Endothelial cell of umbilical vein (primary cell): Measurements from ENCODE around the gene ICAM5. TPM values are rescaled to one million over a fixed set of nuclear protein-coding genes. Genes with fewer than 3 reads are reported as not detected.

Source experiments
- BruUV-seq: library from RNA; stranded (reverse); fragments of 400-500 nt; replicated peaks from 2 replicates; lab custom pipeline; 2021; lab: Mats Ljungman, UMichigan
- CTCF ChIA-PET: fragments of 300-600, 350-600 bp; sonication (Branson Sonifier 250); formaldehyde crosslinking; loops from one replicate; lab custom pipeline; 2021; ENCODE audit warnings: antibody characterized with exemption, inconsistent platforms; lab: Charles Lee
- POLR2A ChIA-PET: fragments of 300-600, 350-600 bp; sonication (Branson Sonifier 250); formaldehyde crosslinking; loops from one replicate; lab custom pipeline; 2021; ENCODE audit warnings: antibody characterized with exemption, inconsistent platforms; lab: Charles Lee
- DNase-seq: peaks from one replicate; pipeline ENCODE4 v3.0.0-alpha.2; 2011; ENCODE audit warnings: low read depth, low spot score
- FAIRE-seq: peaks from 2 replicates; lab custom pipeline; 2011; peaks lifted over from hg19 to GRCh38; lab: Jason Lieb, UNC
- H2AFZ ChIP-seq: 2 replicates; pipeline ENCODE4 v1.6.0; 2012; ENCODE audit warnings: low read depth, low read length, control low read depth, inconsistent platforms
- H3K27ac ChIP-seq: 2 replicates; pipeline ENCODE4 v1.5.1; 2011; ENCODE audit warnings: low read depth, mild to moderate bottlenecking, control low read depth, low read length, moderate library complexity; ENCODE audit not compliant: insufficient read depth
- H3K27me3 ChIP-seq, 2 experiments: 2 replicates each; pipeline versions ENCODE4 v1.6.0 to v1.6.1; 2011; ENCODE audit warnings: low read length in 2 of 2, mixed read lengths in 1 of 2; ENCODE audit not compliant: control insufficient read depth in 2 of 2, insufficient read depth in 2 of 2
- H3K36me3 ChIP-seq, 2 experiments: 2 replicates in 1 of 2; 3 replicates in 1 of 2; pipeline ENCODE4 v1.5.1; 2011; ENCODE audit warnings: low read length in 2 of 2, mild to moderate bottlenecking in 1 of 2, moderate library complexity in 1 of 2; ENCODE audit not compliant: control insufficient read depth in 2 of 2, insufficient read depth in 2 of 2; ENCODE audit errors: extremely low read depth in 1 of 2
- H3K4me1 ChIP-seq: 3 replicates; pipeline ENCODE4 v1.5.1; 2011; ENCODE audit warnings: mild to moderate bottlenecking, low read length; ENCODE audit not compliant: control insufficient read depth, insufficient read depth; ENCODE audit errors: extremely low read depth
- H3K4me2 ChIP-seq: 2 replicates; pipeline ENCODE4 v1.6.1; 2011; ENCODE audit warnings: low read length, control low read depth, mixed read lengths; ENCODE audit not compliant: insufficient read depth
- H3K4me3 ChIP-seq, 3 experiments: fragments of 200-600 bp in 1 of 3; sonication (generic), shearing (Covaris generic) in 1 of 3; replicated peaks in 1 of 3; 2 replicates each; pipeline ENCODE4 v1.5.1; 2011 to 2016; ENCODE audit warnings: control low read depth in 3 of 3, low read length in 3 of 3, mild to moderate bottlenecking in 2 of 3, inconsistent platforms in 1 of 3, low read depth in 1 of 3, moderate library complexity in 1 of 3; ENCODE audit not compliant: insufficient read depth in 1 of 3
- H3K79me2 ChIP-seq: 2 replicates; pipeline ENCODE4 v1.6.0; 2012; ENCODE audit warnings: low read length, inconsistent platforms; ENCODE audit not compliant: control insufficient read depth, insufficient read depth
- H3K9ac ChIP-seq: replicated peaks from 2 replicates; pipeline ENCODE3; 2011; ENCODE audit warnings: low read length, control low read depth; ENCODE audit not compliant: insufficient read depth; ENCODE audit errors: extremely low read depth
- H3K9me1 ChIP-seq: replicated peaks from 3 replicates; pipeline ENCODE4 v1.6.0; 2011; ENCODE audit warnings: mild to moderate bottlenecking, low read length; ENCODE audit not compliant: control insufficient read depth, insufficient read depth; ENCODE audit errors: extremely low read depth
- H3K9me3 ChIP-seq: replicated peaks from 2 replicates; pipeline ENCODE4 v1.5.1; 2012; ENCODE audit warnings: low read length, inconsistent platforms; ENCODE audit not compliant: control insufficient read depth, insufficient read depth
- H4K20me1 ChIP-seq: replicated peaks from 2 replicates; pipeline ENCODE3; 2011; ENCODE audit warnings: mild to moderate bottlenecking, low read length; ENCODE audit not compliant: control insufficient read depth, insufficient read depth; ENCODE audit errors: extremely low read depth
- CTCF ChIP-seq, 2 donors: IDR thresholded peaks; 1 replicate in 1 of 2; 2 replicates in 1 of 2; pipeline ENCODE4 v1.5.1; 2011; ENCODE audit warnings: low read length in 2 of 2, mild to moderate bottlenecking in 2 of 2, moderate library complexity in 2 of 2, control low read depth in 1 of 2, inconsistent platforms in 1 of 2, low read depth in 1 of 2; ENCODE audit not compliant: insufficient read depth in 1 of 2; ENCODE audit errors: extremely low read depth in 1 of 2
- EZH2 ChIP-seq: IDR thresholded peaks from 2 replicates; pipeline ENCODE4 v1.6.1; 2012; ENCODE audit warnings: borderline replicate concordance, low read depth, mild to moderate bottlenecking, moderate library complexity, low read length, inconsistent platforms; ENCODE audit not compliant: severe bottlenecking
- FOS ChIP-seq: IDR thresholded peaks from 2 replicates; pipeline ENCODE4 v1.6.1; 2011; ENCODE audit warnings: mild to moderate bottlenecking, low read length, moderate library complexity, borderline replicate concordance; ENCODE audit not compliant: insufficient read depth
- GATA2 ChIP-seq: IDR thresholded peaks from 2 replicates; pipeline ENCODE4 v1.7.0; 2011; ENCODE audit warnings: low read depth, mild to moderate bottlenecking, moderate library complexity, mixed read lengths, low read length; ENCODE audit not compliant: insufficient read length, insufficient read depth
- JUN ChIP-seq: IDR thresholded peaks from 2 replicates; pipeline ENCODE4 v1.6.1; 2011; ENCODE audit warnings: borderline replicate concordance, low read depth; ENCODE audit not compliant: insufficient read length, insufficient read depth
- MYC ChIP-seq: IDR thresholded peaks from one replicate; pipeline ENCODE4 v1.6.1; 2011; ENCODE audit warnings: mild to moderate bottlenecking, low read depth, low read length
- POLR2A ChIP-seq: IDR thresholded peaks from 2 replicates; pipeline ENCODE4 v1.6.1; 2012; ENCODE audit warnings: low read depth, mild to moderate bottlenecking, control low read depth, low read length
- POLR2AphosphoS5 ChIP-seq: IDR thresholded peaks from 2 replicates; pipeline ENCODE4 v1.6.1; 2012; ENCODE audit warnings: low read depth, mild to moderate bottlenecking, control low read depth, low read length, moderate library complexity; ENCODE audit not compliant: insufficient read depth
- dilution Hi-C: fragments of 300-500 bp; cut with MboI; formaldehyde crosslinking; loops from one replicate; pipeline ENCODE4 v1.15.0; 2019; ENCODE audit warnings: low sequenced_read_pairs; ENCODE audit not compliant: extremely low pct_ligation_motif_present
- intact Hi-C: fragments of 100-400 bp; cut with micrococcal nuclease; formaldehyde crosslinking; loops from one replicate; pipeline ENCODE4 v1.10.0; 2022
- polyA plus RNA-seq, 4 experiments: library from polyadenylated mRNA; depleted of rRNA in 3 of 4; stranded (reverse) in 3 of 4; unstranded in 1 of 4; fragments of >200 nt; gene quantifications; 2 replicates each; pipeline versions ENCODE4 v1.2.1 to v1.2.3, GENCODE V29; 2011 to 2012; ENCODE audit warnings: missing spikeins in 1 of 4
- total RNA-seq: library from RNA; stranded (reverse); gene quantifications from 2 replicates; pipeline ENCODE4 v1.2.3, GENCODE V29; 2021

The ICAM5 gene
- total and polyA plus RNA-seq, 2 donors (not counting 3 experiments of a cell fraction or from before 2014, with no cell fraction given) = 0.10 to 0.40 TPM

GRCh38 chr19:10259162-10259905, 30.4 kb upstream of the ICAM5 start:
- dilution Hi-C loops = no loop called here
- no peaks in the 10 kb centered on the region for H3K4me1 ChIP-seq
- peaks cover under 1% of the 10 kb centered on the region for H3K79me2 ChIP-seq
- H4K20me1 ChIP-seq = no peaks in the 10 kb centered on the region
- no peak overlapping the region for H3K4me3 ChIP-seq
- intact Hi-C loops = loop anchor here (1.0 kb wide), 2 partner anchors 9 to 130 kb away; no protein-coding TSS in a partner anchor
- ChIA-PET POLR2A (interaction anchor here (0.6 to 2.0 kb wide), 4 partner anchors 126 to 142 kb away, joined by 3 to 13 read pairs (median 6); no protein-coding TSS in a partner anchor), CTCF (interaction anchor here (0.6 to 10.0 kb wide), 53 partner anchors 9 to 339 kb away, joined by 3 to 606 read pairs (median 5); partner anchors contain the start of genes CDC37, COL5A3, FDX2 and ICAM1)
- H3K9me3 ChIP-seq = no peaks in the 10 kb centered on the region
- BruUV-seq = no TSS peak
- H3K9ac ChIP-seq = no peak overlapping the region
- H3K4me2 ChIP-seq = no peak overlapping the region
- H3K27me3 ChIP-seq = no peaks in the 10 kb centered on the region
- DNase-seq (peak; percentile 79), FAIRE-seq (peak; percentile 80)
- peaks cover 6 to 18% of the 10 kb centered on the region in 2 experiments for H3K36me3 ChIP-seq
- TF ChIP-seq CTCF (IDR thresholded peaks at IDR 0.05; ENCODE audit: extremely low read depth in 1 of 2, insufficient read depth in 1 of 2, low read depth in 1 of 2, low read length in 2 of 2) (peak; percentile 63 to 80), FOS (no peak)
- H2AFZ ChIP-seq = no peak overlapping the region
- no peak overlapping the region for H3K27ac ChIP-seq
- no peaks in the 10 kb centered on the region for H3K9me1 ChIP-seq

DNA sequence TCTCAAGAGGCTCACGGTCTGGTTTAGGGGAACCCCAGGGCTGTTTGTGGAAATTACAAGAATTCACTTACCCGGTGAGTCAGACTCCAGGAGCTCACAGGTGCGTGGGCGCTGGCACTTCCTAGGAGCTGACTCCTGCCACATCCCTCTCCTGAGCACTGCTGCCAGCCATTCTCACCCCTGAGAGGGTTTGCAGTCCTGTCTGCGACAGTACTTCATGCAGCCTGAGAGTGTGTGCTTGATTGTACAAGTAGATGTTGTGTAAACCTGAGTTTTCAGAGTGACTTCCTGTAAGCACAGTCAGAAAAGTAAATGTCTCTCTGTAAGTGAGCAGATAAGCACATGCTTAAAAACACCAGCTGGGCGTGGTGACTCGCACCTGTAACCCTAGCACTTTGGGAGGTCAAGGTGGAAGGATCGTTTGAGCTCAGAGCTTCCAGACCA, 29.6 kb upstream of the ICAM5 start:
- BruUV-seq = no TSS peak

More for the DNA sequence above, 29.6 kb upstream of the ICAM5 start:
- no peak overlapping the region for H3K27ac ChIP-seq
- no peak overlapping the region for H3K9ac ChIP-seq
- no peak overlapping the region for H3K4me2 ChIP-seq
- H3K9me3 ChIP-seq = no peaks in the 10 kb centered on the region
- FAIRE-seq (no peak), DNase-seq (no peak)
- TF ChIP-seq FOS = no peak
- TF ChIP-seq POLR2AphosphoS5 = no peak
- no peak for TF ChIP-seq EZH2
- TF ChIP-seq CTCF (IDR thresholded peaks at IDR 0.05; ENCODE audit: extremely low read depth in 1 of 2, insufficient read depth in 1 of 2, low read depth in 1 of 2, low read length in 2 of 2) = no peak
- TF ChIP-seq POLR2A = no peak
- TF ChIP-seq GATA2 = no peak
- no peak for TF ChIP-seq MYC
- no peak for TF ChIP-seq JUN
- H3K4me3 ChIP-seq = no peak overlapping the region
- ChIA-PET POLR2A (interaction anchor here (2.0 kb wide), 1 partner anchor 129 kb away, joined by 13 read pairs; no protein-coding TSS in a partner anchor), CTCF (interaction anchor here (0.7 to 10.0 kb wide), 12 partner anchors 9 to 329 kb away, joined by 3 to 606 read pairs (median 12); partner anchors contain the start of genes CDC37, ICAM1, RAVER1 and TYK2)
- no peak overlapping the region for H2AFZ ChIP-seq
- peaks cover 3 to 15% of the 10 kb centered on the region in 2 experiments for H3K36me3 ChIP-seq
- H3K27me3 ChIP-seq = no peaks in the 10 kb centered on the region
- H3K9me1 ChIP-seq = no peaks in the 10 kb centered on the region
- H3K79me2 ChIP-seq = no peaks in the 10 kb centered on the region
- no peaks in the 10 kb centered on the region for H4K20me1 ChIP-seq
- dilution Hi-C loops = no loop called here
- H3K4me1 ChIP-seq = no peaks in the 10 kb centered on the region
- intact Hi-C loops = no loop called here
